Keratinocyte (primary cell): Measurements from ENCODE around the gene QRICH2. TPM values are rescaled to one million over a fixed set of nuclear protein-coding genes. Genes with fewer than 3 reads are reported as not detected.

Experiments used
- DNase-seq: peaks from one replicate; pipeline ENCODE4 v3.0.0-alpha.2; 2011; ENCODE audit warnings: low read depth, missing footprints, low spot score
- FAIRE-seq: peaks from 2 replicates; lab custom pipeline; 2011; peaks lifted over from hg19 to GRCh38; lab: Jason Lieb, UNC
- H2AFZ ChIP-seq: 2 replicates; pipeline ENCODE4 v1.6.0; 2012; ENCODE audit warnings: low read length, control low read depth, inconsistent platforms; ENCODE audit not compliant: control insufficient read depth
- H3K27ac ChIP-seq: 2 replicates; pipeline ENCODE4 v1.5.1; 2011; ENCODE audit warnings: low read length; ENCODE audit not compliant: control insufficient read depth, insufficient read depth
- H3K27me3 ChIP-seq: 3 replicates; pipeline ENCODE4 v1.6.0; 2011; ENCODE audit warnings: low read length; ENCODE audit not compliant: control insufficient read depth, insufficient read depth; ENCODE audit errors: extremely low read depth
- H3K36me3 ChIP-seq, 2 experiments: 2 replicates in 1 of 2; 3 replicates in 1 of 2; pipeline ENCODE4 v1.5.1; 2011; ENCODE audit warnings: low read length in 2 of 2, mild to moderate bottlenecking in 1 of 2; ENCODE audit not compliant: control insufficient read depth in 2 of 2, insufficient read depth in 2 of 2; ENCODE audit errors: extremely low read depth in 1 of 2
- H3K4me1 ChIP-seq: 3 replicates; pipeline ENCODE4 v1.5.1; 2011; ENCODE audit warnings: low read length; ENCODE audit not compliant: control insufficient read depth, insufficient read depth; ENCODE audit errors: extremely low read depth
- H3K4me2 ChIP-seq: 3 replicates; pipeline ENCODE4 v1.6.0; 2011; ENCODE audit warnings: low read depth, low read length; ENCODE audit not compliant: control insufficient read depth, insufficient read depth; ENCODE audit errors: extremely low read depth
- H3K4me3 ChIP-seq, 3 experiments: fragments of 200-600 bp in 1 of 3; sonication (generic) in 1 of 3; 2 replicates in 2 of 3; 3 replicates in 1 of 3; pipeline ENCODE4 v1.5.1; 2011 to 2016; ENCODE audit warnings: low read length in 3 of 3, mild to moderate bottlenecking in 3 of 3, control low read depth in 2 of 3, inconsistent platforms in 1 of 3, low read depth in 1 of 3, mixed read lengths in 1 of 3, mixed run types in 1 of 3, moderate library complexity in 1 of 3; ENCODE audit not compliant: control insufficient read depth in 2 of 3, insufficient read depth in 2 of 3; ENCODE audit errors: extremely low read depth in 1 of 3
- H3K79me2 ChIP-seq: 2 replicates; pipeline ENCODE4 v1.6.0; 2012; ENCODE audit warnings: low read length; ENCODE audit not compliant: control insufficient read depth, insufficient read depth
- H3K9ac ChIP-seq: 3 replicates; pipeline ENCODE4 v1.6.0; 2011; ENCODE audit warnings: low read length; ENCODE audit not compliant: control insufficient read depth, insufficient read depth; ENCODE audit errors: extremely low read depth
- H3K9me1 ChIP-seq: 3 replicates; pipeline ENCODE4 v1.6.0; 2011; ENCODE audit warnings: low read length; ENCODE audit not compliant: control insufficient read depth, insufficient read depth; ENCODE audit errors: extremely low read depth
- H3K9me3 ChIP-seq: 2 replicates; pipeline ENCODE4 v1.5.1; 2012; ENCODE audit warnings: low read depth, low read length; ENCODE audit not compliant: control insufficient read depth
- H4K20me1 ChIP-seq: 3 replicates; pipeline ENCODE4 v1.6.0; 2011; ENCODE audit warnings: low read length; ENCODE audit not compliant: control insufficient read depth, insufficient read depth; ENCODE audit errors: extremely low read depth
- EZH2 ChIP-seq: IDR thresholded peaks from one replicate; pipeline ENCODE4 v1.6.1; 2012; ENCODE audit warnings: inconsistent platforms, mild to moderate bottlenecking, low read length, moderate library complexity
- dilution Hi-C: fragments of 300-500 bp; cut with MboI; formaldehyde crosslinking; loops from one replicate; pipeline ENCODE4 v1.7.0; 2020; ENCODE audit warnings: low sequenced_read_pairs; ENCODE audit not compliant: extremely low pct_ligation_motif_present
- polyA plus RNA-seq, 5 experiments: library from polyadenylated mRNA; depleted of rRNA in 3 of 5; stranded (reverse) in 3 of 5; stranded (forward) in 1 of 5; unstranded in 1 of 5; fragments of >200 nt; gene quantifications; 1 replicate in 1 of 5; 2 replicates in 3 of 5; 3 replicates in 1 of 5; pipeline versions ENCODE4 v1.2.1 to v1.2.3, GENCODE V29; 2011 to 2012; ENCODE audit warnings: missing spikeins in 2 of 5, low read depth in 1 of 5, low replicate concordance in 1 of 5
- TF ChIP-seq, protein P1 (sequence below), 3 experiments: IDR thresholded peaks in 1 of 3; conservative IDR thresholded peaks in 1 of 3; optimal IDR thresholded peaks in 1 of 3; 2 replicates in 2 of 3; 3 replicates in 1 of 3; pipeline versions ENCODE3 to v1.5.1; 2011; ENCODE audit warnings: low read length in 3 of 3, mild to moderate bottlenecking in 3 of 3, moderate library complexity in 2 of 3, control low read depth in 1 of 3, inconsistent platforms in 1 of 3; ENCODE audit not compliant: insufficient read depth in 2 of 3; ENCODE audit errors: extremely low read depth in 1 of 3

The QRICH2 gene
- polyA plus RNA-seq, 1 donor (not counting 4 experiments of a cell fraction or from before 2014, with no cell fraction given): 1.6 TPM

DNA sequence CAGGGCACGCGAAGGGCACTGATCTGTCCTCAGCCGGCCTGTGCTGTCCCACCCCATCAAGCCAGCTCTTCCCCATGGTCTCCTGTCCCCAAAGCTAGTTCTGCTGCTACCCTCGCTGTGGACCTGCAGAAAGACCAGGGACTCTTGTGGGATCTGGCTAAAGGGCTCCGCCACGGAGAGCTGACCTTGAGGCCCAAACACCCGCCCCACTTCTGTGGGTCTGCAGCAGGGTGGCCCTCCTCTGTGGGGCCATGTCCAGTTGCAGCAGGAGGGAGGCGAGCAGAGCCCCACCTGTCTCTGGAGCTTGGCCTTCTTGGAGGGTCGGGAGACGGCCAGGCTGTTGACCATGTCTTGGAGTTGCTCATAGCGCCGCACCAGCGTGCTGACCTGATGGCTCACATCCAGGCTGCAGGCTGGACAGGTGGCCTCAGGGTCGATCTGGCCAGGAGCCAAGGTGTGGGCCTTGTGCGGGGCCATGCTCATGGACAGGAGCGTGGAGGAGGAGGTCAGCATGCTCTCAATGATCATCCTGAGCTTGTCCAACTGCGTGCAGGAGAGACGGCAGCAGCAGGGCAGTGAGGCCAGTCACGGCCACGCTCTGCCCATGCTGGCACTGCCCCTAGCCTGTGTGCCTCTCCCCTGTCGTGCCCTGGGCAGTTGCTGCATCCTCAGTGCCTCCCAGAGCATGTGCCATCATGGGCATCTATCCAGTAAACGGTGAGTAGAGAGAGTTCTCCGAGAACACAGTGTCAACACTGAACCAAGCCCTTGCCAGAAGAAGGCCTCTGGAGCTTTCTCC, 26.3 kb downstream of the QRICH2 start:
- H3K9ac ChIP-seq: no peak overlapping the region
- H3K4me3 ChIP-seq: no peak overlapping the region
- H3K79me2 ChIP-seq: no peaks in the 10 kb centered on the region
- H3K9me1 ChIP-seq: no peaks in the 10 kb centered on the region
- dilution Hi-C loops: no loop called here
- H3K36me3 ChIP-seq: no peaks in the 10 kb centered on the region
- H2AFZ ChIP-seq: no peak overlapping the region
- no peaks in the 10 kb centered on the region for H3K27me3 ChIP-seq
- H3K4me2 ChIP-seq: no peak overlapping the region
- H3K4me1 ChIP-seq: no peaks in the 10 kb centered on the region
- FAIRE-seq (no peak), DNase-seq (no peak)
- no peaks in the 10 kb centered on the region for H4K20me1 ChIP-seq
- H3K9me3 ChIP-seq: no peaks in the 10 kb centered on the region
- no peak overlapping the region for H3K27ac ChIP-seq
- TF ChIP-seq, protein P1, sequence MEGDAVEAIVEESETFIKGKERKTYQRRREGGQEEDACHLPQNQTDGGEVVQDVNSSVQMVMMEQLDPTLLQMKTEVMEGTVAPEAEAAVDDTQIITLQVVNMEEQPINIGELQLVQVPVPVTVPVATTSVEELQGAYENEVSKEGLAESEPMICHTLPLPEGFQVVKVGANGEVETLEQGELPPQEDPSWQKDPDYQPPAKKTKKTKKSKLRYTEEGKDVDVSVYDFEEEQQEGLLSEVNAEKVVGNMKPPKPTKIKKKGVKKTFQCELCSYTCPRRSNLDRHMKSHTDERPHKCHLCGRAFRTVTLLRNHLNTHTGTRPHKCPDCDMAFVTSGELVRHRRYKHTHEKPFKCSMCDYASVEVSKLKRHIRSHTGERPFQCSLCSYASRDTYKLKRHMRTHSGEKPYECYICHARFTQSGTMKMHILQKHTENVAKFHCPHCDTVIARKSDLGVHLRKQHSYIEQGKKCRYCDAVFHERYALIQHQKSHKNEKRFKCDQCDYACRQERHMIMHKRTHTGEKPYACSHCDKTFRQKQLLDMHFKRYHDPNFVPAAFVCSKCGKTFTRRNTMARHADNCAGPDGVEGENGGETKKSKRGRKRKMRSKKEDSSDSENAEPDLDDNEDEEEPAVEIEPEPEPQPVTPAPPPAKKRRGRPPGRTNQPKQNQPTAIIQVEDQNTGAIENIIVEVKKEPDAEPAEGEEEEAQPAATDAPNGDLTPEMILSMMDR (optimal IDR thresholded peaks at IDR 0.05 in 1 of 3, IDR thresholded peaks at IDR 0.05 in 1 of 3, conservative IDR thresholded peaks at IDR 0.05 in 1 of 3; ENCODE audit: extremely low read depth in 1 of 3, insufficient read depth in 2 of 3, low read length in 3 of 3): no peak
- TF ChIP-seq EZH2: no peak

DNA sequence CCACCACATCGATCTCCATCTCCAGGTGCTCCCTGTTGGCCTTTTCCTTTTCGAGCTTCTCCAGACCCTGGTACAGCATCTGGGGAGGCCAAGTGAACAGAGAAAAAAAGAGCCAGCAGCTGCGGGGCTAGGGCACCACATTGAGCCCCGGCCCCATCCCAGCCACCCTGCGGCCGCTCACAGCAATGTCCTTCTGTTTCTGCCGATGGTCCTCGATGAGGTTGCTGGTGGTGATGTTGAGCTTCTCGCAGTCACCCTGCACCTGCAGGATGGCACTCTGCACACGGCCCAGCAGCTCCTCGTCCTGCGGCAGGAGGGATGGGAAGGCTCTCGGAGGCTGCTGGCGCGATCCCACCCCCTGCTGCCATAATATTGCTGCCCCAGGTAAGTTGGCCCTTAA, 27.4 kb downstream of the QRICH2 start:
- Histone ChIP-seq H3K4me2 (no peak overlapping the region), H3K9ac (no peak overlapping the region), H3K9me1 (no peaks in the 10 kb centered on the region), H3K9me3 (no peaks in the 10 kb centered on the region), H3K36me3 (no peaks in the 10 kb centered on the region), H2AFZ (no peak overlapping the region), H3K79me2 (no peaks in the 10 kb centered on the region), H3K4me3 (no peak overlapping the region), H3K27me3 (no peaks in the 10 kb centered on the region), H3K4me1 (no peaks in the 10 kb centered on the region), H4K20me1 (no peaks in the 10 kb centered on the region), H3K27ac (no peak overlapping the region)
- dilution Hi-C loops: no loop called here
- TF ChIP-seq EZH2: no peak
- TF ChIP-seq, protein P1 (optimal IDR thresholded peaks at IDR 0.05 in 1 of 3, IDR thresholded peaks at IDR 0.05 in 1 of 3, conservative IDR thresholded peaks at IDR 0.05 in 1 of 3; ENCODE audit: extremely low read depth in 1 of 3, insufficient read depth in 2 of 3, low read length in 3 of 3): no peak
- FAIRE-seq (no peak), DNase-seq (no peak)
